UCSD-AML1 (cell line): ENCODE results near the gene NAV2.
"Not testable (repeated sequence)": the region's sequence is repeated elsewhere in the genome, so short reads cannot be mapped to it uniquely, and the experiment has no call there.

Source experiments
- DNase-seq: peaks from one replicate; lab custom pipeline; 2025; ENCODE audit not compliant: unreplicated experiment; lab: John Stamatoyannopoulos, UW

Gene NAV2

DNA sequence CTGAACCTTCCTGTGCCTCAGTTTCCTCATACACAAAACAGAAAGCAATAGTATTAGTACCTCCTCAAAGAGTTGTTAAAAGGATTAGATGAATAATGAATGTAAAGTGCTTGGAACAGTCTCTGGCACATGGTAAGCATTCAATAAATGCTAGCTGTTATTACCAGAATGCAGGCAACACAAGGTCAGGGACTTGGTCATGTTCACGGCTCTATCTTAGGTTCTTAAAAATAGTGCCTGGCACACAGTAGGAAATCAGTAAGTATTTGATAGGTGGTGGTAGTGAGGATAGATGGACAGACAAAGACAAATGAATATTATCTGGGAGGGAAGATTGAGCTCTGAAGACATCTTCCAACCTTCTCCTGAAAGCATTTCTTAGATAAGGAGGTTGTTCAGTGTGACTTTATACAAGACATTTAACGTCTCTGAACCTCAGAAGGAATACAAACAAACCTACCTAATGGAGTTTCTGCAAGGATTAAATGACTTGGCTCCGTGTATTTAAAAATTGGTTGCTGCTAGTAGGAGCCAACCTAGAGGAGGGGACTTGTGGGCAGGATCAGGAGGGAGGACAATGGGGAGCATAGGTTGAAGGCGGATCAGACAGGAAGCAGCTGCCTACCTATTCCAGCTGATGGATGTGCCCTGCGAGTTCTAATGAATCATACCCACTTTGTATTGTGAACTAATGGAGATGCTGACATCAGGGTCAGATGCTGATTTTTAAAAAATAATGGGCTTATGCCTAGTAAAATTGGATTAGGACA, 353.6 kb downstream of the NAV2 start:
- DNase-seq = no peak

DNA sequence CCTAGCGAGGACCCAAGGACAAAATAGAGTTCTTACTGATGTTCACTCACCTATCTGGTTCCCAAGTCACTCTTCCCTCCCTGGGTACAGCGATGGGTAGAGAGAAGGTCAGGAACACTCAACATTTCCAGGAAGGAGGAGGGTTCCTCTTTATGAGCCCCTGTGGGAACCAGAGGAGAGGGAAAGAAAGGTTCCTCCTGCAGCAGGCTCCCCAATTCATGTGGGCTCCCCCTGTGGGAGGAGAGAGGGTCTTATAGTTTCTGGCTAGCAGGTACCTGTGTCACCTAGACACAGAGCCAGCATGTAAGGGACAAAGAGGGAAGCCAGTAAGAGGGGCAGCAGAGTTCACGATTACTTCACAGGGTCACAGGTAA, 354.1 kb downstream of the NAV2 start:
- DNase-seq = no peak

DNA sequence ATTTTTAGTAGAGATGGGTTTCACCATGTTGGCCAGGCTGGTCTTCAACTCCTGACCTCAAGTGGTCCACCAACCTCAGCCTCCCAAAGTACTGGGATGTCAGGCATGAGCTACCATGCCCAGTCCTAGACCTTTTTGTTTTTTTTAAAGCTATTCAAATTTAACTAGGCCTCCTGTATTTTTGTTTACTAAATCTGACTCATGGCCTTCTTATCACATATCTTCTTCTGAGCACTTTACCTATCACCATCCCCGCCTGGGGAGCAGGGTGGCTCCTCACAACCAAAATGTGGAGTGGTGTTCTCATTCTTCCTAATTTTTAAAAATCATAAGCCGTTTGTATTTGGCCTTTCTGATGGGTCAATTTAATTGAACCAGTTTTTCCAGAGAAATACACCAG, 355.0 kb downstream of the NAV2 start:
- no peak for DNase-seq

DNA sequence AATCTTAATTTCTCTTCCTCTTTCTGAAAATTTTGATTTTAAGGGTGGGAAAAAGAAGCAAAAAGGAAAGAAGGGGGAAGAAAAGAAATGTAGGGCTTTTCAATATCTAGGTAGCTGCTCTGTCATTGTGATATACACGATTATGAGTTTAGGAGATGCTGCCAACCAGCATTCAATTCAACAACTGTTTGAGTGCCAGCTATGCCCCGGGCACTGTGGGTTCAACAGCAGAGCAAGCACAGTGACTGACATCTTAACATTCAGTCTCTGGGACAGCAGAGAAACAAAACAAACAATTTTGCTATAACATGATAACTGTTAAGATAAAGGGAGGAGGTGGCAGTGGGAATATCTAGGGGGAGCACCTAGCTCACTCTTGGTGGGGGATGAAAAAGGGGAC, 356.1 kb downstream of the NAV2 start:
- no peak for DNase-seq

DNA sequence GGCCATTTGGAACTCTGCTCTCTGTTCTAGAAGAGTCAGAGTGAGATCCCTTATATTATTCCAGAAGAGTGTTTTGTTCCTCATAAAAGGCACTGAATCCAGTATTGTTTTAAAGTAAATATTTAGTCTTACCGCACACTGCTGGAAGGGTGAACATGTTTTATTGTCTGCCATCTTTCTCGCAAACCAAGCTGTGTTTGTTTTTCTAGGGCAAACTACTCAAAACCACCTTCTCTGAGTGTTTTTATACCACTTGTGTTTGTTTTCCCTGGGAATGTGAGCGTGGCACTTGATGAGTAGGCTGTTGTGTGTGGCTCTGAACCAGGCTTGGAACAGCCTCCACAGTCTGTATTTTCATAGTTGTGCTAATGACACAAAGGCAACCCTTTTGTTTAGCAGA, 357.8 kb downstream of the NAV2 start:
- no peak for DNase-seq

DNA sequence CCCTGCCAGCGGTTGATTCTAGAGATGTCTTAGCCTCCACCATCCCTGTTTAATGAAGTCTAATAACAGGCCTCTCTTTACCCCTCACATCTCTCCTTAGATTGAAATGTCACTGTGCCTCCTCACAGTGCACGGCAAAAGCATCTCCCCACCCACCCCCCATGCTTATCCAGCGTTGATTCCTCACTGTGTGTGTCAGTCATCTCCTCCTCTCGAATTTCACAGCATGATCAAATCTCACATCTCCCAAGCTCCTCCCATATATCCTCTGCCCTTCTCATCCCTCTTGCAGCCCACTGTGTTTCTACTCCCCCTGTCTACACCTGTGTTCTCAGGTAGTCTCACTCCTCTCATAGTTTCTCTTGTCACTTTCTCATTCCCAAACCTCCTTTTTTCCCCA, 363.0 kb downstream of the NAV2 start:
- no peak for DNase-seq

DNA sequence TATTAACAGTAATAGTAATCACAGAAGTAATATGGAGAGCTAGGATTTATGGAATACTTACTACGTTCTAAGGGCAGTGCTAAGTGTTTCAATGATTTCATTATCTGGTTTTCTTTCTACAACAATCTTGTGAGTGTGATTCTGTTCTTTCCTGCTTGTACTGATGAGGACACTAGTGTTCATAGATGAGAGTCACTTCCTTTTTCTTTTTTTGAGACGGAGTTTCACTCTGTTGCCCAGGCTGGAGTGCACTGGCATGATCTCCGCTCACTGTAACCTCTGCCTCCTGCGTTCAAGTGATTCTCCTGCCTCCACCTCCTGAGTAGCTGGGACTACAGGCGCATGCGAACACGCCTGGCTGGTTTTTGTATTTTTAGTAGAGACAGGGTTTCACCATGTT, 366.2 kb downstream of the NAV2 start:
- DNase-seq = no peak

DNA sequence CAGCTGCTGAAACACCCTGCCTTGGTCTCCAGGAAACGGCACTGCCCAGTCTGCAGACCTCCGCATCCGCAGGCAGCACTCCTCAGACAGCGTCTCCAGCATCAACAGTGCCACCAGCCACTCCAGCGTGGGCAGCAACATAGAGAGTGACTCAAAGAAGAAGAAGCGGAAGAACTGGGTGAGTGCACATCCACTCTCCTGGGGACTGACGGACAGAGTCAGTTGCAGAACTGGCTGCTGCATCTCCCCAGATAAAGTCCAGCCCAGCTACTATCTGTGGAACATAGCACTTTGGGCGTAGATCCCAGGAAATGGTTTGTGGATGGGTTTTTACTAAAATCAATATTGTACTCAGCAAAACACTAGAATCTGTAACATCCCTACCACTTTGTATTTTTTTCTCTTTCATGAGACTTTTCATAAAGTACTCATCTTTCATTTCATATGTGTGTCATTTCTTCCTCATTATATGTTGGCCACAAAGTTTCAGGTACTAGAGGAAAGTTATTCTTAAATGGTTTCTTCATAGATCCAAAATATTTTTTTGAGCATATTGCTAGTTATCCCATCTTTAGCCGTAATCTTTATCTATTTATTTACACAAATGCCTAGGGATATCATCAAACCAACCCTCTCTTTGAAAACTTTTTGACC, 367.5 kb downstream of the NAV2 start:
- DNase-seq = no peak

DNA sequence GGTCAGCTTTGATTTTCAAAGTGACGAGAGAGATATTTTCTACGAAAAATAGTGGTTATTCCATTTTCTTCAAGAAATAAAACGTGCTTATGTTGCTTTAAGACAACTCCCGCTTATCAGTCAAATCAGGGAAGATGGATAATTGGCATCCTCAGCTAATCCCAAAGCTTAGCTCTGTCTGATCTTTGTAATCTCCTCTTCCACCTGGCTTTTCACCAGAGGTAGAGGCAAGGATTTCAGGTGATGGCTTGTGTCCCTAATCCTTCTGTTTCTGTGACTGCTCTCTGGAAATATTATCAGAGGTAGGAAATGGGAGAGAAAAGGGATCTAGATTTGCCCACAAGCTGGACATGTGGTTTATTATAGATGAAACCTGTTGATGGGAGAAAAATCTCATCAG, 368.7 kb downstream of the NAV2 start:
- no peak for DNase-seq

DNA sequence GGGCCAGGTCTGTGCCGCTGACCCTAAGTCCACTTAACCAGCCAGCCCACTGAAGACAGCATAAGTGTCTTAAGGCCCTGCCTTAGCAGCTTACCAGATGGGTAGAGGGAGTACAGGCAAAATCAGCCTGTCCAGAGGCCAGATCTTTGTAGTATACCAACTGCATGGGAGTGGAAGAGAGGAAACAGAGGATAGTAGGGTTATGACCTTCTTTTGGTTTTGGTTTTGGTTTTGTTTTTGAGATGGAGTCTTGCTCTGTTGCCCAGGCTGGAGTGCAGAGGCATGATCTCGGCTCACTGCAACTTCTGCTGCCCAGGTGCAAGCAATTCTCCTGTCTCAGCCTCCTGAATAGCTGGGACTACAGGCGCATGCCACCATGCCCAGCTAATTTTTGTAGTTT, 371.2 kb downstream of the NAV2 start:
- not testable (repeated sequence) for DNase-seq

DNA sequence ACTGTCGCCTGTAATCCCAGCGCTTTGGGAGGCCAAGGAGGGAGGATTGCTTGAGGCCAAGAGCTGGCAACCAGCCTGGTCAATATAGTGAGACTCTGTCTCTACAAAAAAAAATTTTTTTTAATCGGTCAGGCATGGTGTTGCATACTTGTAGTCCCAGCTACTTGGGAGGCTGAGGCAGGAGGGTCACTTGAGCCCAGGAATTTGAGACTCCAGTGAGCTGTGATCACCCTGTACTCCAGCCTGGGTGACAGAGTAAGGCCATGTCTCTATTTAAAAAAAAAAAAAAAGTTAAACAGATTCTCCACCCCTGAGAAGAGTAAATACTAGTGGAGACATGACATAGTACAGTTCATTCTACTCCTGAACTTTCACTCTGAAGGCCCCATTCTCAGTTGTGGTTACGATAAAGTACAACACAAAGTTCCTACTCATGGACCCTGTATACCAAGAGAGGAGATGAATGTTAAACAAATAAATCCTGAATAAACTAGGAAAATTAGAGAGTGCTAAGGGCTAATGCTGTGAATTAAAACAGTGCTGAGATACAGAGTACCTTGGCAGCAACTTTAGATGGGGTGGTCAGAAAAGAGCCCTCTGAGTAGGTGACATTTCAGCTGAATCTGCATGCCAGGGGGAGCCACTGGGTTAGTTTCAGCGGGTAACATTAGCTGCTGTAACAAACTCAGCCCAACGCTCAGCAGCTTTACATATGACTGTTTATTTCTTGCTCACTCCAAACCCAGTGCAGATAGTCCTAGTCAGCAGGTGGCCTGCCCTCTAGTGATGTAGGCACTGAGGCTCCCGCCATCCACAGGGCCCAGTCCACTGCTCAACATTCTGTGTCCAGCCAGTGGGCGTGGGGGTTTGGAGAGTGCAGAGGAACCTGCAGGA, 372.5 kb downstream of the NAV2 start:
- DNase-seq = no peak

DNA sequence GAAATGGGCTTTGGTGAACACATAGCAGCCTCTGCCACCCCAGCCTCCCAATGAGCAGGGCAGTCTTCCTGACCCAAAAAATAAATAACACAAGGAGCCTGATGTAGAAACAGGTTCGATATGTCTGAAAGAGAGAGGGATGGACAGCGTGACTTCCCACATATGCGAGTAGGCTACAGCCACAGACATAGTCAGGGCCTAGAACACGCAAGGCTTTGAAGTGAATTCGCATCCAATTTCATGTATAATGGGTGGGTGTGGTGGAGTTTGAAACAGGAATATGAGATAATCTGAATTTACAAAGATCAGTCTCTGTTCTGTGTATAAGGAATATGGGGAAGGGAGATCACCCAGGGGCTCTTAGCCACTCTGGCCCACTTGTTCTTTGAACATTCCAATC, 373.3 kb downstream of the NAV2 start:
- DNase-seq = no peak

DNA sequence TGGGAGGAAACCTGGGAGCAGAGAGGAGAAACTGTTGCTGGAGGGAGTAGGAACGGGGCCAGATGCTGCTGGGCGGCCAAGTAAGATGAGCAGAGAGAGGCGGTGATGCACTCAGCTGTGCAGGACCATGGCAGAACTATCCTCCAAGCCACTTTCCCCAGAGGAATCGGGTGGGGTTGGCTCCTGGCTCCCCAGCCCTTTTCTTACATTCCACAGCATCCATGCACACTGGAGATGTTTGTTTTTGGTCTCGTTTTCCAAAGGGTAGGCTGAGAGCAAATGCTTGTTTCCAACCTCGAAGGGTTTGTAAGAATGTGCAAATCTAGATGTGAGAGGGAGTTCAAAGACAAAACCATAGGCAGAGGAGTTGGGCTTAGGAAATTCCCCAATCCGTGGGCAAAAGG, 374.5 kb downstream of the NAV2 start:
- no peak for DNase-seq

DNA sequence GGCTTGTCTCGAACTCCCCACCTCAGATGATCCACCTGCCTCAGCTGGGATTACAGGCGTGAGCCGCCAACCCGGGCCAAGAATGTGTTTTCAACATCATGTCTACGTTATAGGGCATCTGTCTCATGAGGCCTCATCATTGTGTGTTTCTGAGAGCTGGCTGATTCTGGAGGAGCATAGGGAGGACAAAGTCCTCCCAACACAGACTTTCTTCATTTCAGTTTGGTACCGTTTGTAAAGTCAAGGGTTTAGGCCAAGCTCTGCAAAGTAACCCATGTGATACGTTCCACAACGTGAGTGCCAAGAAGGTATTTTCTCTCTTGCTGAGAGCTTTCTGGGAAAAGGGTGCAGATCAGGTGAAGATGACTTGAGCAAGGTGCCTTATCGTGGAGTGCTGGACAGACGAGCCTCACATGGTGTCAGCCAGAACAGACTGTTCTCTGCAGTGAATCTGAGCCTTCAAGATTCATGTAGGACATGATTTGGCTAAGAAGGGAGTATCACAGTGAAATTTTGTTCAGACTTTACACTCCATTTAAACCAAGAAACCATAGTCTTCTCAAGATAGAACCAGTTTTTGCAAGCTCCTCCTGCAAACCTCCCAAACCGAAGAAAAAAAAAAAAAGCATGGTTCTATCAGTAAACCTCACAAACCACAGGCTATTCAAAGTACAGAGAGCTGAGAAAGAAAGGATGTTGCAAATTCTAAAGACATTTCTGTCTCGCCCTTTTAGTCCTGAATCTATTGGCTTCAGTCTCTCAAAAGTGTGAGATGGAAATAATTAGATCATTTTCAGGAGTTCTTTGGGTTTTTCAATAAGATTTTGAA, 376.0 kb downstream of the NAV2 start:
- no peak for DNase-seq

DNA sequence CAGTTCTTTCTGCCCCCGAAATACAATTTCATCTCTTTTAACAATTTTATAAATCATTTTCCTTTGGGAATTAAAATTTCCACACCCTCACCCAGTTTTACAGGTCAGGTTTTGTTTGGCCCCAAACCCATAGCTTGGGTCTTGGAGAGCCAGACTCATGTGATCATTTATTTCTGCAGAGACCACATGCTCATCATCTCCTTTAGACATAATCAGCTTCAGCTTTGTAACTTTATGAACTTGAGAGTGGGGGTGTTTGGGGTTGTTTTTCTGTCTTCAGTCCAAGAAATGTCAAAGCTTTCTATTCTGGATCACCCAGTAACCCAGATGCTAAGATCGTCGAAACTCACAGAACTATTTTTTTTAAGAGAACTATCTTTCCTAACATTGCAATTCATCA, 376.7 kb downstream of the NAV2 start:
- DNase-seq = no peak

DNA sequence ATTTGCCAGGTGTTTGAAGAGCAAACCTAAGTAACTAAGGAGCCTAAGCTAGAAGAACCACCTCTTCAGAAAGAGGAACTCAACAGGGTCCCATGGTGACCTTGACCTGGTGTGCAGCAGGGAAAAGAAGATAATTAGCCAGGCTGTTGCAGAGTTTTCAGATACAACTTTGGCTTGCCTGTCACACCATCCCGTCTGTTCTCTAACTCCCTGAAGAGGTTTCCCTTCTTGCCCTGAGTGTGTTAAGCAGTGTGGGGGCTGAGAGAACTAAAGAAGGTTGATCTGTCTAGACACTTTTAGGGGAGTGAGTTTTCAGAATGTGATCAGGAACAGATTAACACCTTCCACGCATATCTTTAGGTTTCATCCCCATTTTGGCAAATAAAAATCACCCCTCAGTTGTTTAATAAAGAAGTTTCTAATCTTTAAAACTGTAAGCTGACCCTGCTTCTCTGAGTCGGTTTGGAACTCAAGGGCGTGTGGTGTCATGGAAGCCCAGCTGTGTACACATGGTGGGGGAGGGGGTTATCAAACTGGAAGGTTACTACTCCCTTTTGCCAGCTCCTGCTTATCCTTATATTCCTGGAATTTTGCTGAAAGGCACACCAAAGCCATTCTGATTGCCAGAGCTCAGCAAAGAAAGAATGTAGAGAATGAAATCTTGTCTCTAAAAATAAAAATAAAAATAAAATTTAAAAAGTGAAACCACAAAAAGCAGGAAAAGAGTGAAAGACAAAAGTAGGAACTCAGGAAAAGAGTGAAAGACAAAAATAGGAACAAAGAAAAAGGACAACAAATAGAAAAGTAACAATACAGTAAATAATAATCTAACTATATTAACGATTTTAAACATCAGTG, 377.4 kb downstream of the NAV2 start:
- no peak for DNase-seq

DNA sequence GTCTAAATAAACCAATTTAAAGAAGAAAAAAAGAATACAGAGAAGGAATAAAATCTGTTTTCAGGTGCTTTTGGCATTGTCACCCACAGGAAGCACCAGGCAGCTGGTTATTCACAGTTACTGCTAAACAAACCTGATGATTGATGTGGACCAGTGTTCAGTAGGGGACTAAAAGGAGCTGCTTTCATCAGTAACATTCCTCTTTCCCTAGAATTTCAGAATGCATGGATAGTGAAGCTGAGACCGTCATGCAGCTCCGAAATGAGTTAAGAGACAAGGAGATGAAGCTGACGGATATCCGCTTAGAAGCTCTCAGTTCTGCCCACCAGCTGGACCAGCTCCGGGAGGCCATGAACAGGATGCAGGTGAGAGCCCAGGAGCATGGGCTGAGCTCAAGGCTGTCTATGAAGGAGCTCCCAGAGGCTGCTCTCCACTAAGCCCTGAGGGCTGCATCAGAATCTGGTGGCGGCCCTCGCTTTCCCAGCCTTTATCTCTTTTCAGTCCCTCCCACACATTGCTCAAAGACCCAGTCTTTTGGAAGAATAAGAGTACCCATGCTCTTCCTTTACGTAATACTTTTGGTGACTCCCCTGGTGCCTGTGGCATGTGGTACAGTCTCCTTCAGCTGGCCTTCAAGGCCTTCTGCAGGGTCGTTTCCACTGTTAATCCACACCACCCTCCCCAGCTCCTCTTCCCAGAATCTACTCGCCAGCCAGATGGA, 378.2 kb downstream of the NAV2 start:
- DNase-seq = no peak

DNA sequence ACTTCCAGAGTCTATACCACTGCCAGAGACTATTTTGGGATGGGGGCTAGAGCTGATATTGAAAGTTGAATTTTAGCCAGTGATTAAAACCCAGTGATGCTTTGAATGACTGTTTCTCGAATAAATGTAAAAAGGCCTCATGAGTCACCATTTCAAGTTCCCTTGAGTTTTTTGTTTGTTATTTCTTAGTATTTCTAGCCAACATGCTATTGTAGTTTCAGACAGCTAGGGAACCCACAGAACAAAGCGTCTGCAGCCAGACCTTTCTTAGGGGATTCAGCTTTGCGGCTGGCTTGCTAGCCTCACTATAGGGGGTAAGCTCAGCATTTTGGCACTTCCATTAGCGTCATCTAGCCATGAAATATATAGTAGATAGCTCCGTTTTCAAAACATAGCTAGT, 381.1 kb downstream of the NAV2 start:
- DNase-seq = no peak

DNA sequence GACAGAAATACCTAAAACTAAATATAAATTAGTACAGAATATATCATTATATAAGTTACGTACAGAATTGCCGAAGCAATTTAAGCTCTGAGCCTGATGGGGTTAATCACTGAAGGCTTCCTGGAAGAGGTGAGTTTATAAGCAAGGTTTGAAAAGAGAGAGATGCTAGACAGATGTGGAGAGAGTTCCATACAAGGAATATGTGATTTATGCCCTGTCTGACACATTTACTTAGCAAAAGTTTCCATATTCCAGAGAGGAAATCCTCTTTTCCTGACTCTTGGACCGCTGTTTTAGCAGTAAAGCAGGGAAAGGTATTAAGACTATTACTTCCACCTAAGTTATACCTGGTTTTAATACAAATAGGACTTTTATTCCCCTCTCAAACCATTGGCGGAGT, 382.6 kb downstream of the NAV2 start:
- no peak for DNase-seq
